ENCODE results near the gene SHISAL2B. TPM values are rescaled to one million over a fixed set of nuclear protein-coding genes. Genes with fewer than 3 reads are reported as not detected.
"Not testable (repeated sequence)": the region's sequence is repeated elsewhere in the genome, so short reads cannot be mapped to it uniquely, and the experiment has no call there.

Gene SHISAL2B
- total RNA-seq, result not detected in 2 replicates

- intact Hi-C loops (cut with micrococcal nuclease), result no loop called here
Observed at GRCh38 chr5:64690417-64691151, at the start of gene SHISAL2B. SHISAL2B (plus strand) TSS chr5:64690503; CDS start chr5:64690624, 121 bp downstream.

- intact Hi-C loops (cut with micrococcal nuclease), result no loop called here
Observed at GRCh38 chr5:64644831-64645230, 45.5 kb upstream of the SHISAL2B start.

GRCh38 chr5:64646169-64646568, 44.1 kb upstream of the SHISAL2B start:
- intact Hi-C loops (cut with micrococcal nuclease), result no loop called here

GRCh38 chr5:64649512-64649911, 40.8 kb upstream of the SHISAL2B start:
- intact Hi-C loops (cut with micrococcal nuclease), result no loop called here

- intact Hi-C loops (cut with micrococcal nuclease), result no loop called here
Observed at GRCh38 chr5:64653766-64654560, 36.3 kb upstream of the SHISAL2B start.

- intact Hi-C loops (cut with micrococcal nuclease), result no loop called here
Observed at GRCh38 chr5:64654561-64654938, 35.8 kb upstream of the SHISAL2B start.

- intact Hi-C loops (cut with micrococcal nuclease), result no loop called here
Observed at GRCh38 chr5:64655596-64655995, 34.7 kb upstream of the SHISAL2B start.

- intact Hi-C loops (cut with micrococcal nuclease), result no loop called here
Observed at GRCh38 chr5:64659289-64659688, 31.0 kb upstream of the SHISAL2B start.

- intact Hi-C loops (cut with micrococcal nuclease), result not testable (repeated sequence)
Observed at GRCh38 chr5:64663181-64663580, 27.1 kb upstream of the SHISAL2B start.

- intact Hi-C loops (cut with micrococcal nuclease), result no loop called here
Observed at GRCh38 chr5:64665243-64665642, 25.1 kb upstream of the SHISAL2B start.

GRCh38 chr5:64666078-64666477, 24.2 kb upstream of the SHISAL2B start:
- intact Hi-C loops (cut with micrococcal nuclease), result no loop called here

GRCh38 chr5:64667068-64667467, 23.2 kb upstream of the SHISAL2B start:
- intact Hi-C loops (cut with micrococcal nuclease), result no loop called here

- intact Hi-C loops (cut with micrococcal nuclease), result no loop called here
Observed at GRCh38 chr5:64670277-64670676, 20.0 kb upstream of the SHISAL2B start.

- intact Hi-C loops (cut with micrococcal nuclease), result no loop called here
Observed at GRCh38 chr5:64671678-64672077, 18.6 kb upstream of the SHISAL2B start.

- intact Hi-C loops (cut with micrococcal nuclease), result no loop called here
Observed at GRCh38 chr5:64678374-64678773, 11.9 kb upstream of the SHISAL2B start.

- intact Hi-C loops (cut with micrococcal nuclease), result no loop called here
Observed at GRCh38 chr5:64680289-64680688, 10.0 kb upstream of the SHISAL2B start.

GRCh38 chr5:64682608-64683007, 7.7 kb upstream of the SHISAL2B start:
- intact Hi-C loops (cut with micrococcal nuclease), result no loop called here

GRCh38 chr5:64685866-64686265, 4.4 kb upstream of the SHISAL2B start:
- intact Hi-C loops (cut with micrococcal nuclease), result no loop called here

- intact Hi-C loops (cut with micrococcal nuclease), result no loop called here
Observed at GRCh38 chr5:64688391-64688790, 1.9 kb upstream of the SHISAL2B start.

- intact Hi-C loops (cut with micrococcal nuclease), result no loop called here
Observed at GRCh38 chr5:64688965-64689364, 1.3 kb upstream of the SHISAL2B start.

GRCh38 chr5:64690104-64690416, 243 bp upstream of the SHISAL2B start:
- intact Hi-C loops (cut with micrococcal nuclease), result no loop called here

GRCh38 chr5:64691291-64691690, 988 bp downstream of the SHISAL2B start:
- intact Hi-C loops (cut with micrococcal nuclease), result no loop called here

- intact Hi-C loops (cut with micrococcal nuclease), result no loop called here
Observed at GRCh38 chr5:64693636-64694035, 3.3 kb downstream of the SHISAL2B start.
